Mesenchymal stem cell (in vitro differentiated cells and primary cell): ENCODE measurements around the gene KIRREL3.
A peak's percentile ranks its signal among the peaks of the same experiment; 100 is the strongest.

ENCODE experiments used
- DNase-seq: peaks from one replicate; pipeline ENCODE4 v3.0.0-alpha.2; 2013
- H2AFZ ChIP-seq: one replicate; pipeline ENCODE4 v1.6.1; 2013; ENCODE audit warnings: low read depth, mild to moderate bottlenecking, control low read depth, inconsistent platforms, low read length, moderate library complexity
- H2AK5ac ChIP-seq: 2 replicates; pipeline ENCODE4 v1.6.1; 2013; ENCODE audit warnings: low read length, moderate library complexity, mild to moderate bottlenecking, inconsistent platforms; ENCODE audit not compliant: severe bottlenecking
- H2BK120ac ChIP-seq: one replicate; pipeline ENCODE4 v1.6.1; 2013; ENCODE audit warnings: low read depth, mild to moderate bottlenecking, inconsistent platforms, low read length, moderate library complexity
- H2BK12ac ChIP-seq, 2 experiments: one replicate each; pipeline ENCODE4 v1.6.1; 2013; ENCODE audit warnings: inconsistent platforms in 2 of 2, low read length in 2 of 2, mild to moderate bottlenecking in 2 of 2, moderate library complexity in 2 of 2, control low read depth in 1 of 2
- H2BK15ac ChIP-seq: one replicate; pipeline ENCODE4 v1.6.1; 2013; ENCODE audit warnings: mild to moderate bottlenecking, low read depth, inconsistent platforms; ENCODE audit not compliant: poor library complexity, severe bottlenecking
- H2BK5ac ChIP-seq: 2 replicates; pipeline ENCODE4 v1.6.1; 2013; ENCODE audit warnings: low read depth, mild to moderate bottlenecking, low read length, control low read depth, inconsistent platforms; ENCODE audit not compliant: poor library complexity, severe bottlenecking
- H3K14ac ChIP-seq, 2 experiments: one replicate each; pipeline ENCODE4 v1.6.1; 2013; ENCODE audit warnings: inconsistent platforms in 2 of 2, low read length in 2 of 2, control low read depth in 1 of 2, mild to moderate bottlenecking in 1 of 2, moderate library complexity in 1 of 2
- H3K18ac ChIP-seq, 2 experiments: one replicate each; pipeline ENCODE4 v1.6.1; 2013; ENCODE audit warnings: inconsistent platforms in 2 of 2, low read length in 2 of 2, control low read depth in 1 of 2, low read depth in 1 of 2, mild to moderate bottlenecking in 1 of 2
- H3K23ac ChIP-seq, 2 experiments: one replicate each; pipeline ENCODE4 v1.6.1; 2013; ENCODE audit warnings: inconsistent platforms in 2 of 2, low read length in 2 of 2, mild to moderate bottlenecking in 2 of 2, moderate library complexity in 2 of 2, control low read depth in 1 of 2
- H3K27ac ChIP-seq: 2 replicates; pipeline ENCODE4 v1.5.1; 2013; ENCODE audit warnings: mild to moderate bottlenecking, moderate library complexity, low read length, control low read depth, inconsistent platforms; ENCODE audit not compliant: poor library complexity, severe bottlenecking
- H3K27me3 ChIP-seq, 2 experiments: 2 replicates each; pipeline versions ENCODE4 v1.6.1 to v1.7.0; 2013; ENCODE audit warnings: low read length in 2 of 2, mild to moderate bottlenecking in 2 of 2, moderate library complexity in 2 of 2, control low read depth in 1 of 2, inconsistent platforms in 1 of 2; ENCODE audit not compliant: control insufficient read depth in 1 of 2, insufficient read depth in 1 of 2
- H3K36me3 ChIP-seq, 2 experiments: 2 replicates each; pipeline versions ENCODE4 v1.6.1 to v1.7.0; 2013; ENCODE audit warnings: low read length in 2 of 2, control low read depth in 1 of 2, inconsistent platforms in 1 of 2, low read depth in 1 of 2, mild to moderate bottlenecking in 1 of 2; ENCODE audit not compliant: insufficient read depth in 2 of 2, control insufficient read depth in 1 of 2
- H3K4ac ChIP-seq, 2 experiments: one replicate each; pipeline ENCODE4 v1.6.1; 2013; ENCODE audit warnings: inconsistent platforms in 2 of 2, low read length in 2 of 2, mild to moderate bottlenecking in 2 of 2, moderate library complexity in 2 of 2, control low read depth in 1 of 2, low read depth in 1 of 2
- H3K4me1 ChIP-seq: 2 replicates; pipeline ENCODE4 v1.6.1; 2013; ENCODE audit warnings: low read depth, low read length, control low read depth; ENCODE audit not compliant: control insufficient read depth, insufficient read depth
- H3K4me2 ChIP-seq: 2 replicates; pipeline ENCODE4 v1.6.1; 2013; ENCODE audit warnings: low read length, mild to moderate bottlenecking, inconsistent platforms; ENCODE audit not compliant: poor library complexity, severe bottlenecking
- H3K4me3 ChIP-seq, 2 experiments: 2 replicates each; pipeline versions ENCODE4 v1.5.1 to v1.7.0; 2013; ENCODE audit warnings: low read length in 2 of 2, mild to moderate bottlenecking in 2 of 2, control low read depth in 1 of 2, low read depth in 1 of 2; ENCODE audit not compliant: insufficient read depth in 1 of 2
- H3K79me1 ChIP-seq: replicated peaks from 2 replicates; pipeline ENCODE4 v1.6.1; 2013; ENCODE audit warnings: mild to moderate bottlenecking, control low read depth, low read length, inconsistent platforms; ENCODE audit not compliant: poor library complexity, severe bottlenecking
- H3K9ac ChIP-seq: 2 replicates; pipeline ENCODE4 v1.7.0; 2013; ENCODE audit warnings: mild to moderate bottlenecking, low read length, moderate library complexity
- H3K9me3 ChIP-seq: 2 replicates; pipeline ENCODE4 v1.7.0; 2013; ENCODE audit warnings: mild to moderate bottlenecking, low read length; ENCODE audit not compliant: control insufficient read depth
- H4K8ac ChIP-seq: one replicate; pipeline ENCODE4 v1.6.1; 2013; ENCODE audit warnings: inconsistent platforms, mild to moderate bottlenecking, low read length, moderate library complexity
- H4K91ac ChIP-seq: one replicate; pipeline ENCODE4 v1.6.1; 2013; ENCODE audit warnings: mild to moderate bottlenecking, low read length, inconsistent platforms
- WGBS: methylation state at CpG from one replicate; pipeline ENCODE4 v1.1.7; 2013; ENCODE audit warnings: mixed read lengths; 5-methylcytosine and 5-hydroxymethylcytosine counted together

Gene KIRREL3

GRCh38 chr11:126475014-126475991, 525.3 kb downstream of the KIRREL3 start:
- H3K36me3 ChIP-seq: no peaks in the 10 kb centered on the region
- WGBS: 77% methylated on average over 20 of the region's 26 CpGs

GRCh38 chr11:126474220-126474619, 526.4 kb downstream of the KIRREL3 start:
- Histone ChIP-seq H3K23ac (no peak overlapping the region), H3K4me1 (peaks cover 3% of the 10 kb centered on the region)
- 96% methylated on average over 9 of the region's 9 CpGs for WGBS

More at GRCh38 chr11:126475014-126475991, 525.3 kb downstream of the KIRREL3 start:
- no peak overlapping the region for H3K4ac ChIP-seq
- H4K91ac ChIP-seq: no peak overlapping the region
- no peak overlapping the region for H2BK12ac ChIP-seq
- H3K14ac ChIP-seq: no peak overlapping the region
- no peak overlapping the region for H2BK15ac ChIP-seq
- H2BK5ac ChIP-seq: no peak overlapping the region
- no peak overlapping the region for H3K27ac ChIP-seq
- H3K27me3 ChIP-seq: peaks cover 0 to 9% of the 10 kb centered on the region in 2 experiments
- no peak overlapping the region for H3K9ac ChIP-seq
- no peak overlapping the region for H3K4me2 ChIP-seq
- no peaks in the 10 kb centered on the region for H3K9me3 ChIP-seq
- no peak overlapping the region for H2BK120ac ChIP-seq
- no peak overlapping the region for H2AK5ac ChIP-seq
- no peak for DNase-seq
- H3K23ac ChIP-seq: no peak overlapping the region
- H4K8ac ChIP-seq: no peak overlapping the region
- H3K4me1 ChIP-seq: peaks cover 3% of the 10 kb centered on the region
- no peak overlapping the region for H3K18ac ChIP-seq
- H3K79me1 ChIP-seq: no peaks in the 10 kb centered on the region
- H3K4me3 ChIP-seq: peak overlapping the region in 1 of 2 experiments; percentile 4
- H2AFZ ChIP-seq: no peak overlapping the region

GRCh38 chr11:126473269-126473668, 527.3 kb downstream of the KIRREL3 start:
- Histone ChIP-seq H3K23ac (no peak overlapping the region), H4K91ac (no peak overlapping the region), H3K36me3 (peaks cover 0 to 4% of the 10 kb centered on the region in 2 experiments), H2AK5ac (no peak overlapping the region), H2BK12ac (no peak overlapping the region), H3K27ac (no peak overlapping the region), H3K4ac (no peak overlapping the region), H2BK5ac (no peak overlapping the region), H3K9me3 (no peaks in the 10 kb centered on the region), H2BK120ac (no peak overlapping the region), H3K79me1 (no peaks in the 10 kb centered on the region), H3K14ac (no peak overlapping the region), H3K27me3 (peaks cover 0 to 9% of the 10 kb centered on the region in 2 experiments), H3K4me3 (no peak overlapping the region), H4K8ac (no peak overlapping the region), H3K9ac (no peak overlapping the region), H3K4me1 (peaks cover 3% of the 10 kb centered on the region), H2AFZ (no peak overlapping the region), H3K4me2 (no peak overlapping the region), H3K18ac (no peak overlapping the region), H2BK15ac (no peak overlapping the region)
- no peak for DNase-seq
- 90% methylated on average over 14 of the region's 16 CpGs for WGBS

More at GRCh38 chr11:126474220-126474619, 526.4 kb downstream of the KIRREL3 start:
- no peak overlapping the region for H2AFZ ChIP-seq
- no peak overlapping the region for H2BK15ac ChIP-seq
- H3K27ac ChIP-seq: no peak overlapping the region
- no peak overlapping the region for H2BK12ac ChIP-seq
- no peak overlapping the region for H2BK5ac ChIP-seq
- no peak overlapping the region for H2BK120ac ChIP-seq
- no peak overlapping the region for H3K18ac ChIP-seq
- H3K27me3 ChIP-seq: peaks cover 0 to 9% of the 10 kb centered on the region in 2 experiments
- H3K9ac ChIP-seq: no peak overlapping the region
- no peak overlapping the region for H4K8ac ChIP-seq
- peaks cover 0 to 4% of the 10 kb centered on the region in 2 experiments for H3K36me3 ChIP-seq
- no peak overlapping the region for H3K4ac ChIP-seq
- H4K91ac ChIP-seq: no peak overlapping the region
- no peak for DNase-seq
- no peak overlapping the region for H3K4me3 ChIP-seq
- no peak overlapping the region for H2AK5ac ChIP-seq
- no peaks in the 10 kb centered on the region for H3K9me3 ChIP-seq
- no peak overlapping the region for H3K14ac ChIP-seq
- H3K79me1 ChIP-seq: no peaks in the 10 kb centered on the region
- H3K4me2 ChIP-seq: no peak overlapping the region

- Histone ChIP-seq H2BK12ac (no peak overlapping the region), H3K36me3 (peaks cover 0 to 4% of the 10 kb centered on the region in 2 experiments), H2AK5ac (no peak overlapping the region), H3K27ac (no peak overlapping the region), H3K79me1 (no peaks in the 10 kb centered on the region), H3K4ac (no peak overlapping the region), H3K18ac (no peak overlapping the region), H4K91ac (no peak overlapping the region), H3K27me3 (peaks cover 18 to 21% of the 10 kb centered on the region in 2 experiments), H2BK5ac (no peak overlapping the region), H3K9me3 (peaks cover 4% of the 10 kb centered on the region), H3K4me2 (no peak overlapping the region), H3K23ac (no peak overlapping the region), H3K4me1 (no peaks in the 10 kb centered on the region), H3K14ac (no peak overlapping the region), H3K9ac (no peak overlapping the region), H3K4me3 (no peak overlapping the region), H4K8ac (no peak overlapping the region), H2BK120ac (no peak overlapping the region), H2BK15ac (no peak overlapping the region), H2AFZ (no peak overlapping the region)
- DNase-seq: no peak
- 85% methylated on average over 5 of the region's 7 CpGs for WGBS
These were observed 531.3 kb downstream of the KIRREL3 start for GRCh38 chr11:126469311-126469710.
